ENCODE data around the gene SKIC8.

The SKIC8 gene

DNA sequence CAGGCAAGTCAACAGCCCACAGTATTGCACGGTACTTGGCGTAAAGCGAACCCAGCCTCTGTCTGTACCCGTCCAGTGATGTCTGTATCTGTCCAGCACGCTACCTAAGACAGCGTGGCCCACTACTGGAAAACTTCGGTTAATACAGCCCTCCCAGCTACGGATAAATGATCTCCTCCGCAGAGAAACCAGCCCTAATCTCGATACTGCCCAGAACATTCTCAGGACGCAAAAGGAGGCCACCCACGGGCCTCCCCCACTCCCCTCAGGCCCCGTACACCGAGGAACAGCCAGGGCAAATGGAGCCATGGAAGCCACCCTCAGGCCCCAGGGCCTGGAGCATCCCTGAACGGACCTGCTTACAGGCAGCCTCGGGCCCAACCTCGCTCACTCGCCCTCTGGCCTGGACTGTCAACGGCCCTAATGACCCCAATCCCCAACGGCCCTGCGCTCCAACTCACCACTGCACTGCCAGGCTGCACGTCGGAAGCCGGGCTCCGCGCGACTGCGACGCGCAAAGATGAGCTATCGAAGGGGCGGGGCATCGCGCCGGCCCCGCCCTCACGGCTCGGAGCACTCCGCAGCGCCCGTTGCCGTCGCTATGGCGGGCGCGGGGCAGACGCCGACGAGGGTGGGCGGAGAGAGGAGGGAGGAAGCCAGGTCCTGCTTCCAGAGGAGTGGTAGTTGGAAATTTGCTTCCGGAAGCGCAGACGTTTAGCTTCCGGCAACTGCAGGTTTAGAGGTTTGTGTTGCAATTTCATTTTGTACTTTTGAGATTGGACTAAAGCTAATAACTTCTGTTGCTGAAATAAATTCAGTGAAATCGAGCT is at the start of gene SKIC8:
Gene SKIC8, minus strand, starts transcription at position 509 of the 830 bp plus-strand sequence. CDS start 3,923 bp downstream, outside the sequence.
- TF ChIP-seq, protein P1, sequence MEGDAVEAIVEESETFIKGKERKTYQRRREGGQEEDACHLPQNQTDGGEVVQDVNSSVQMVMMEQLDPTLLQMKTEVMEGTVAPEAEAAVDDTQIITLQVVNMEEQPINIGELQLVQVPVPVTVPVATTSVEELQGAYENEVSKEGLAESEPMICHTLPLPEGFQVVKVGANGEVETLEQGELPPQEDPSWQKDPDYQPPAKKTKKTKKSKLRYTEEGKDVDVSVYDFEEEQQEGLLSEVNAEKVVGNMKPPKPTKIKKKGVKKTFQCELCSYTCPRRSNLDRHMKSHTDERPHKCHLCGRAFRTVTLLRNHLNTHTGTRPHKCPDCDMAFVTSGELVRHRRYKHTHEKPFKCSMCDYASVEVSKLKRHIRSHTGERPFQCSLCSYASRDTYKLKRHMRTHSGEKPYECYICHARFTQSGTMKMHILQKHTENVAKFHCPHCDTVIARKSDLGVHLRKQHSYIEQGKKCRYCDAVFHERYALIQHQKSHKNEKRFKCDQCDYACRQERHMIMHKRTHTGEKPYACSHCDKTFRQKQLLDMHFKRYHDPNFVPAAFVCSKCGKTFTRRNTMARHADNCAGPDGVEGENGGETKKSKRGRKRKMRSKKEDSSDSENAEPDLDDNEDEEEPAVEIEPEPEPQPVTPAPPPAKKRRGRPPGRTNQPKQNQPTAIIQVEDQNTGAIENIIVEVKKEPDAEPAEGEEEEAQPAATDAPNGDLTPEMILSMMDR (IDR thresholded peaks at IDR 0.05) = peak; percentile 31; the same call in 1 of the 2 replicates

DNA sequence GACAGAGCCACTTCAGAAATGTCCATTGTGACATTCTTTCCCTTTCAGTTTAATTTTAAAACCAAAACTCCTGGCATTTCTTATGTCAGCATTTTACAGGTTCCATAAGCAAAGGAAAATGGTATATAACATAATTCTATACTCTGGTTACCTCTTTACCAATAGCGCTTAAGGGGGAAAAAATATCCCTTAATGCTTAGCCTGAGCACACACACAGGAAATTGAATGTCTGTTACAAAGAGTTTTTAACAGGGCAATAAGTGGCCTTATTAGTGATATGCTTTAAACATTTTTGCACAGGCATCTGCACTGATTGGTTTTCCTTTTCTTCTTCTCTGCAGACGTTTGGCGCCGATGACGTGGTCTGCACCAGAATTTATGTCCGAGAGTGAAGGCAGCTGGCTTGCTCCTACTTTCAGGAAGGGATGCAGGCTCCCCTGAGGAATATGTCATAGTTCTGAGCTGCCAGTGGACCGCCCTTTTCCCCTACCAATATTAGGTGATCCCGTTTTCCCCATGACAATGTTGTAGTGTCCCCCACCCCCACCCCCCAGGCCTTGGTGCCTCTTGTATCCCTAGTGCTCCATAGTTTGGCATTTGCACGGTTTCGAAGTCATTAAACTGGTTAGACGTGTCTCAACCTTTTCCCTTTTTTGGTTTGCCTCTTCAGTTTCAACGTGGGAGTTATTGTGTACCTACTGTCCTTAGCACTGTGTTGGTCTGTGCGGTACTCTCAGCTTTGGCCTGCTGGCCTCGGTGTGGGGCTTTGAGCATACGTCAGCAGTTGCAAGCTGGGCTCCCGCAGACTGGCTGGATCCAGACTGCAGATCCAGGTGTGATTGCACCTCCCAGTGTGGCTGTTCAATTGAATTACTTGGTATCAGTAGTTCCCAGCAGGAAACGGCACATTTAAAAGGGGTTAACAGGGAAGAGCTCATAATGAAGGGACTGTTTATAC is 48.5 kb upstream of the SKIC8 start:
- TF ChIP-seq, protein P1 (IDR thresholded peaks at IDR 0.05) = no peak

DNA sequence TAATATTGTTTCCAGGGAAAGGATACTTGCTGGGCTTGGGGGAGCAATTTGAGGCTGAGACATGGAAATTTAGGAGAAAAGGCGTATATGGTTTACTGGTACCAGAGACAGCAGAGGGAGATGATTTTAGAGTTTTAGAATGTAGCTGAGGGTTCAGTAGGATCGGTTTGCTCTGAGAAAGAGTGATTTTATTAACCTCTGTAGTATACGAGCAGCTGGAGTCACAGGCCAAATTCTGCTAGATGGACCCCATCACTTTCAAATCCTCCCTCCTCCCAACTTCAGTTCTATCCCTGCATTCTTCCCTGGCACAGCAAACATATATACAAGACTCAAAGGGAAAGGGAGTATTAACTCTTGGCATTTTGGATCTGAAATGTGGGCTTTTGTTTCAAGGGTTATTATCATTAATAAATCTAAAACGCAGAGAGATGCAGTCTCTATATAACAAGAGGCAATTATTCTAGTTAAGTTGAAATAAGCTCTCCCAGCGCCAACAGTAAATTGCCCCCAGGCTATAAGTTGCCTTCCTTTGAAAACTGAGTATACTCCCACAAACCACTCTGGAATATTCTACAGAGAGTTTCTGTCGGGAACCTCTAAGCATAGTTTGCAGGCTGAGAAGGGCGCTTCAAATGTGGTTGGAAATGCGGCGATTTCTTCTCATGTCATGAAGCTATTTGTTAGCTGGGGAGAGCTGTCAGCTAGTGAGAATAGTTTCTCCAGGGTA is 46.2 kb upstream of the SKIC8 start:
- TF ChIP-seq, protein P1 (IDR thresholded peaks at IDR 0.05) = no peak

DNA sequence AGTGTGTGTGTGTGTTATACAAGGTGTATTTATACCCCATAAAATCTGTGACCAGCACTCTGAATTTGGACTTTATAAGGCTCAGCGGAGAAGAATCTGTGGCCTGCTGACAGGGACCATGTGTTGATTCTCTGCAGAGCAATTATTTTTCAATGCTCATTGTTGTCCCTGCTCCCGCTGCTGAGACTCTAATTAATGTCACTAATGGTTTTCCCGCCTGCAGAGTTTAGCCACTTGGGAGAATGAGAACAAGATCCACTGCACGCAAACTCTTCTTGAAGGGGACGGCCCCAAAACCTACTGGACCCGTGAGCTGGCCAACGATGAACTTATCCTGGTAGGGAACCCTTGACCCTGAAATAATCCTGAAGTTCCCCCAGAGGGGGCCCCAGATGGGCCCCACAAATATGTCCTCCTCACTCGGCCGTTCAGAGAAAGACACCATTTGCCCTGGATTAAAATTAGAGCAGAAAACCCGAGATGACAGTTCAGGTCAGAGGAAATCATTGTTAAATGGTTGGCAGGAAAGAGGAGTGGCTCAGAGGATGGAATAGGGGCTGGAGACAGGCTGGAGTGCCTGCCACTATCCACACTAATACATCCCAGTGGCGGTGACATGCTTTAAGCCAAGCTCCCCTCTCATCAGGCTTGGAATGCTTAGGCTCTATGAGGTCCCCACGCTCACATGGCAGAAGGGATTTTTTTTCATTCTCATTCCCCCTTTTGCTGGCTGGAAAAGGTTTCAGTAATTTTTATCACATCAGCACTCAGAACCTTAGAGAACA is 44.1 kb upstream of the SKIC8 start:
- TF ChIP-seq, protein P1 (IDR thresholded peaks at IDR 0.05) = no peak

DNA sequence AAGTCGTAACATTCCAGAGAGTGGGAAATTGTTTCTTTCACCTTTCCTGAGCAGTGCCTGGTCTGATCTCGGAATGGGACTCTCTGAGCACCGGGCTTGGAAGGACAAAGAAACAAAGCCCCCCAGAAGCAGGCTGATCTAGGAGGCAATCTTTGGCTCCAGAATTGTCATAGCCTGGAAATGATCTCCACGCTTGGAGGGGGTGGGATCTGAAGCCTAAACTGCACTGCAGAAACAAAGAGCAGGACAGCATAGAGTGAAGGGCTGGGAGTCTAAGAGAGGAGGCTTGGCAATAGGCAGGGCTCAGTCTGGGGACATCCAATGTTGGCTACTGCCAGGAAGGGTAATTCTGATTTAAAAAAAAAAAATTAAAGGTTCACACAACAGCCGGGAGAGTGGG is 42.6 kb upstream of the SKIC8 start:
- TF ChIP-seq, protein P1 (IDR thresholded peaks at IDR 0.05) = no peak

DNA sequence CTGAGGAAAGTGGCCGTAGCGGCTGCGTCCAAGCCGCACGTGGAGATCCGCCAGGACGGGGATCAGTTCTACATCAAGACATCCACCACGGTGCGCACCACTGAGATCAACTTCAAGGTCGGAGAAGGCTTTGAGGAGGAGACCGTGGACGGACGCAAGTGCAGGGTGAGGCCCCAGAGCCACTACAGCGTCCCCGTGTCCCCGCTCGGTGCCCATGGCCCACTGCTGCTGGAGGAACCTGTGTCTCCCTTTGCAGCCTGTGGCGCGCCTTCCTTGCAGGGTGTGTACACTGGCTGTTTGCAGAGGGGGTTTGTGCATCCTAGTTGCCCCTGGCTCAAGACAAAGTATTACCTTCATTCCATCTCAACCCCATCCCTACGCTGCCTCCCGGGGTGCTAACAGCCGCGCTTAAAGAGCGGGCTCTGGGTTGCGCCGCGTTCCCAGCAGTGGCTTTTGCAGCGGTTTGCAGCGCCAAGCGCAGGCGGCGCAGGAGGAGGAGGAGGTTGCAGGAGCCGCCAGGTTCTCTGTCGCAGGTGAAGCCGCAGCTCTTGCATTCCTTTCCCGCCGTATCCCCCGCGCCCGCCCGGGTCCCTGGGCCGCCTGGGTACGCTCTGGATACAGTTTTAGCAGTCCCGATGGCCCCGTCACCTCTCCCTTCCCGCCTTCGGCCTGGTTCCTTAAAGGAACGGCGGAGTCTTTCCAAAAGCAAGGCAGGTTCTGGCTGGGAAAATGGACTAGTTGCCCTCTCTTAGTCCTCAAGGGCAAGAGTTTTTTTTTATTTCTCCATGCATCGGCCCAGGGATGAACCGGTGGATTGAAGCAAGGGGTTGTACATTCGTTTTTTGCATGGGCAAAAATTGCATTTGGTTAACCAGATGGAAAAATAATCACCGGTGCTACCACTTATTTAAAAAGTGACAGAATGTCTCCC is 41.9 kb upstream of the SKIC8 start:
- TF ChIP-seq, protein P1 (IDR thresholded peaks at IDR 0.05) = no peak
